AG04449 (cell line): Measurements from ENCODE around the gene PAX8.

Source experiments
- CTCF ChIA-PET: fragments of 350-600 bp; formaldehyde crosslinking; extraction: SDS; loops from one replicate; lab custom pipeline; 2021; ENCODE audit warnings: antibody characterized with exemption; lab: Yijun Ruan, JAX
- POLR2A ChIA-PET: fragments of 400-600, 350-600 bp; formaldehyde crosslinking; extraction: SDS; loops from one replicate; lab custom pipeline; 2020; ENCODE audit warnings: antibody characterized with exemption, inconsistent platforms; lab: Yijun Ruan, JAX
- DNase-seq: peaks from one replicate; pipeline ENCODE4 v3.0.0-alpha.2; 2010; ENCODE audit warnings: low read depth, low spot score
- H3K4me3 ChIP-seq: 2 replicates; pipeline ENCODE4 v1.5.1; 2011; ENCODE audit warnings: low read depth, mild to moderate bottlenecking, control low read depth, low read length
- CTCF ChIP-seq: IDR thresholded peaks from one replicate; pipeline ENCODE4 v1.5.1; 2011; ENCODE audit warnings: mild to moderate bottlenecking, moderate library complexity, low read length, control low read depth, inconsistent platforms; ENCODE audit not compliant: insufficient read depth; ENCODE audit errors: missing control alignments

The PAX8 gene

GRCh38 chr2:113190871-113191270 is 87.8 kb downstream of the PAX8 start:
- no peak for TF ChIP-seq CTCF
- POLR2A ChIA-PET = no interaction called here
- no peak overlapping the region for H3K4me3 ChIP-seq
- DNase-seq = no peak
- CTCF ChIA-PET = interaction anchor here (1.3 to 2.5 kb wide), 4 partner anchors 8 to 54 kb away, joined by 3 to 14 read pairs (median 5); no protein-coding TSS in a partner anchor

- ChIA-PET CTCF (interaction anchor here (1.6 kb wide), 1 partner anchor 11 kb away, joined by 5 read pairs; no protein-coding TSS in a partner anchor), POLR2A (no interaction called here)
Observed at GRCh38 chr2:113187771-113188170, 91.0 kb downstream of the PAX8 start.

GRCh38 chr2:113186433-113186796 is 92.3 kb downstream of the PAX8 start:
- no peak for TF ChIP-seq CTCF

More at GRCh38 chr2:113187771-113188170, 91.0 kb downstream of the PAX8 start:
- no peak for DNase-seq
- TF ChIP-seq CTCF = no peak
- no peak overlapping the region for H3K4me3 ChIP-seq

GRCh38 chr2:113185664-113186432 is 92.9 kb downstream of the PAX8 start:
- CTCF ChIA-PET = interaction anchor here (1.2 kb wide), 1 partner anchor 18 kb away, joined by 3 read pairs; no protein-coding TSS in a partner anchor
- H3K4me3 ChIP-seq = no peak overlapping the region
- POLR2A ChIA-PET = no interaction called here
- no peak for DNase-seq
- no peak for TF ChIP-seq CTCF

More at GRCh38 chr2:113186433-113186796, 92.3 kb downstream of the PAX8 start:
- POLR2A ChIA-PET = no interaction called here
- CTCF ChIA-PET = interaction anchor here (0.6 to 1.2 kb wide), 3 partner anchors 12 to 48 kb away, joined by 3 read pairs; no protein-coding TSS in a partner anchor
- DNase-seq = no peak
- H3K4me3 ChIP-seq = no peak overlapping the region

- ChIA-PET POLR2A (no interaction called here), CTCF (interaction anchor here (1.2 to 4.9 kb wide), 4 partner anchors 7 to 205 kb away, joined by 3 to 33 read pairs (median 5); no protein-coding TSS in a partner anchor)
- TF ChIP-seq CTCF = no peak
- no peak overlapping the region for H3K4me3 ChIP-seq
- DNase-seq = no peak
Observed at GRCh38 chr2:113184531-113185230, 94.0 kb downstream of the PAX8 start.

- no peak for DNase-seq
- CTCF ChIA-PET = interaction anchor here (1.2 to 4.9 kb wide), 6 partner anchors 8 to 206 kb away, joined by 3 to 33 read pairs (median 5); no protein-coding TSS in a partner anchor
- POLR2A ChIA-PET = no interaction called here
- TF ChIP-seq CTCF = no peak
- no peak overlapping the region for H3K4me3 ChIP-seq
Observed at GRCh38 chr2:113183703-113184102, 95.0 kb downstream of the PAX8 start.
